Endothelial cell of umbilical vein (primary cell): ENCODE data around the gene PCP4L1. TPM values are rescaled to one million over a fixed set of nuclear protein-coding genes. Genes with fewer than 3 reads are reported as not detected.

Source experiments
- BruUV-seq: library from RNA; stranded (reverse); fragments of 400-500 nt; replicated peaks from 2 replicates; lab custom pipeline; 2021; lab: Mats Ljungman, UMichigan
- CTCF ChIA-PET: fragments of 300-600, 350-600 bp; sonication (Branson Sonifier 250); formaldehyde crosslinking; loops from one replicate; lab custom pipeline; 2021; ENCODE audit warnings: antibody characterized with exemption, inconsistent platforms; lab: Charles Lee
- POLR2A ChIA-PET: fragments of 300-600, 350-600 bp; sonication (Branson Sonifier 250); formaldehyde crosslinking; loops from one replicate; lab custom pipeline; 2021; ENCODE audit warnings: antibody characterized with exemption, inconsistent platforms; lab: Charles Lee
- DNase-seq: peaks from one replicate; pipeline ENCODE4 v3.0.0-alpha.2; 2011; ENCODE audit warnings: low read depth, low spot score
- FAIRE-seq: peaks from 2 replicates; lab custom pipeline; 2011; peaks lifted over from hg19 to GRCh38; lab: Jason Lieb, UNC
- H2AFZ ChIP-seq: 2 replicates; pipeline ENCODE4 v1.6.0; 2012; ENCODE audit warnings: low read depth, low read length, control low read depth, inconsistent platforms
- H3K27ac ChIP-seq: 2 replicates; pipeline ENCODE4 v1.5.1; 2011; ENCODE audit warnings: low read depth, mild to moderate bottlenecking, control low read depth, low read length, moderate library complexity; ENCODE audit not compliant: insufficient read depth
- H3K27me3 ChIP-seq, 2 experiments: 2 replicates each; pipeline versions ENCODE4 v1.6.0 to v1.6.1; 2011; ENCODE audit warnings: low read length in 2 of 2, mixed read lengths in 1 of 2; ENCODE audit not compliant: control insufficient read depth in 2 of 2, insufficient read depth in 2 of 2
- H3K36me3 ChIP-seq, 2 experiments: 2 replicates in 1 of 2; 3 replicates in 1 of 2; pipeline ENCODE4 v1.5.1; 2011; ENCODE audit warnings: low read length in 2 of 2, mild to moderate bottlenecking in 1 of 2, moderate library complexity in 1 of 2; ENCODE audit not compliant: control insufficient read depth in 2 of 2, insufficient read depth in 2 of 2; ENCODE audit errors: extremely low read depth in 1 of 2
- H3K4me1 ChIP-seq: 3 replicates; pipeline ENCODE4 v1.5.1; 2011; ENCODE audit warnings: mild to moderate bottlenecking, low read length; ENCODE audit not compliant: control insufficient read depth, insufficient read depth; ENCODE audit errors: extremely low read depth
- H3K4me2 ChIP-seq: 2 replicates; pipeline ENCODE4 v1.6.1; 2011; ENCODE audit warnings: low read length, control low read depth, mixed read lengths; ENCODE audit not compliant: insufficient read depth
- H3K4me3 ChIP-seq, 3 experiments: fragments of 200-600 bp in 1 of 3; sonication (generic), shearing (Covaris generic) in 1 of 3; replicated peaks in 1 of 3; 2 replicates each; pipeline ENCODE4 v1.5.1; 2011 to 2016; ENCODE audit warnings: control low read depth in 3 of 3, low read length in 3 of 3, mild to moderate bottlenecking in 2 of 3, inconsistent platforms in 1 of 3, low read depth in 1 of 3, moderate library complexity in 1 of 3; ENCODE audit not compliant: insufficient read depth in 1 of 3
- H3K79me2 ChIP-seq: 2 replicates; pipeline ENCODE4 v1.6.0; 2012; ENCODE audit warnings: low read length, inconsistent platforms; ENCODE audit not compliant: control insufficient read depth, insufficient read depth
- H3K9ac ChIP-seq: replicated peaks from 2 replicates; pipeline ENCODE3; 2011; ENCODE audit warnings: low read length, control low read depth; ENCODE audit not compliant: insufficient read depth; ENCODE audit errors: extremely low read depth
- H3K9me1 ChIP-seq: replicated peaks from 3 replicates; pipeline ENCODE4 v1.6.0; 2011; ENCODE audit warnings: mild to moderate bottlenecking, low read length; ENCODE audit not compliant: control insufficient read depth, insufficient read depth; ENCODE audit errors: extremely low read depth
- H3K9me3 ChIP-seq: replicated peaks from 2 replicates; pipeline ENCODE4 v1.5.1; 2012; ENCODE audit warnings: low read length, inconsistent platforms; ENCODE audit not compliant: control insufficient read depth, insufficient read depth
- H4K20me1 ChIP-seq: replicated peaks from 2 replicates; pipeline ENCODE3; 2011; ENCODE audit warnings: mild to moderate bottlenecking, low read length; ENCODE audit not compliant: control insufficient read depth, insufficient read depth; ENCODE audit errors: extremely low read depth
- CTCF ChIP-seq, 2 donors: IDR thresholded peaks; 1 replicate in 1 of 2; 2 replicates in 1 of 2; pipeline ENCODE4 v1.5.1; 2011; ENCODE audit warnings: low read length in 2 of 2, mild to moderate bottlenecking in 2 of 2, moderate library complexity in 2 of 2, control low read depth in 1 of 2, inconsistent platforms in 1 of 2, low read depth in 1 of 2; ENCODE audit not compliant: insufficient read depth in 1 of 2; ENCODE audit errors: extremely low read depth in 1 of 2
- MYC ChIP-seq: IDR thresholded peaks from one replicate; pipeline ENCODE4 v1.6.1; 2011; ENCODE audit warnings: mild to moderate bottlenecking, low read depth, low read length
- POLR2A ChIP-seq: IDR thresholded peaks from 2 replicates; pipeline ENCODE4 v1.6.1; 2012; ENCODE audit warnings: low read depth, mild to moderate bottlenecking, control low read depth, low read length
- POLR2AphosphoS5 ChIP-seq: IDR thresholded peaks from 2 replicates; pipeline ENCODE4 v1.6.1; 2012; ENCODE audit warnings: low read depth, mild to moderate bottlenecking, control low read depth, low read length, moderate library complexity; ENCODE audit not compliant: insufficient read depth
- dilution Hi-C: fragments of 300-500 bp; cut with MboI; formaldehyde crosslinking; loops from one replicate; pipeline ENCODE4 v1.15.0; 2019; ENCODE audit warnings: low sequenced_read_pairs; ENCODE audit not compliant: extremely low pct_ligation_motif_present
- intact Hi-C: fragments of 100-400 bp; cut with micrococcal nuclease; formaldehyde crosslinking; loops from one replicate; pipeline ENCODE4 v1.10.0; 2022
- polyA plus RNA-seq, 4 experiments: library from polyadenylated mRNA; depleted of rRNA in 3 of 4; stranded (reverse) in 3 of 4; unstranded in 1 of 4; fragments of >200 nt; gene quantifications; 2 replicates each; pipeline versions ENCODE4 v1.2.1 to v1.2.3, GENCODE V29; 2011 to 2012; ENCODE audit warnings: missing spikeins in 1 of 4
- total RNA-seq: library from RNA; stranded (reverse); gene quantifications from 2 replicates; pipeline ENCODE4 v1.2.3, GENCODE V29; 2021
- TF ChIP-seq, protein P1 (sequence below): IDR thresholded peaks from 2 replicates; pipeline ENCODE4 v1.6.1; 2011; ENCODE audit not compliant: insufficient read depth, insufficient read length

The PCP4L1 gene
- total and polyA plus RNA-seq, 2 donors (not counting 3 experiments of a cell fraction or from before 2014, with no cell fraction given), result not detected

- Histone ChIP-seq H4K20me1 (no peaks in the 10 kb centered on the region), H3K36me3 (peaks cover 10% of the 10 kb centered on the region in 2 experiments), H3K4me3 (peak within 1 kb of the TSS; percentile 43 to 83 (median 59)), H3K4me2 (peak within 1 kb of the TSS; percentile 80), H3K27me3 (no peaks in the 10 kb centered on the region), H3K9me1 (no peaks in the 10 kb centered on the region), H3K79me2 (no peaks in the 10 kb centered on the region), H3K9ac (peak within 1 kb of the TSS; percentile 71), H3K9me3 (no peaks in the 10 kb centered on the region), H2AFZ (peak within 1 kb of the TSS; percentile 79), H3K27ac (peak within 1 kb of the TSS; percentile 31), H3K4me1 (peaks cover 18% of the 10 kb centered on the region)
- DNase-seq, result peak; percentile 99
- ChIA-PET CTCF (interaction anchor here (0.6 to 6.9 kb wide), 29 partner anchors 10 to 262 kb away, joined by 3 to 156 read pairs (median 7); partner anchors contain the start of genes ADAMTS4, B4GALT3, CFAP126 and FCER1G), POLR2A (interaction anchor here (0.6 to 1.4 kb wide), 8 partner anchors 9 to 163 kb away, joined by 3 to 15 read pairs (median 4); partner anchors contain the start of genes NDUFS2 and PPOX)
- intact Hi-C loops, result loop anchor here (1.0 to 2.0 kb wide), 4 partner anchors 15 to 41 kb away; partner anchors contain the start of gene NDUFS2
- BruUV-seq, result no TSS peak
- TF ChIP-seq, protein P1, sequence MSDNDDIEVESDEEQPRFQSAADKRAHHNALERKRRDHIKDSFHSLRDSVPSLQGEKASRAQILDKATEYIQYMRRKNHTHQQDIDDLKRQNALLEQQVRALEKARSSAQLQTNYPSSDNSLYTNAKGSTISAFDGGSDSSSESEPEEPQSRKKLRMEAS, result no peak
- TF ChIP-seq POLR2AphosphoS5 (no peak), POLR2A (peak; percentile 36), CTCF (IDR thresholded peaks at IDR 0.05; ENCODE audit: extremely low read depth in 1 of 2, insufficient read depth in 1 of 2, low read depth in 1 of 2, low read length in 2 of 2) (peak; percentile 55 to 57), MYC (no peak)
- peak; percentile 100 for FAIRE-seq
- dilution Hi-C loops, result no loop called here
Measured at GRCh38 chr1:161225534-161226319, 32.8 kb upstream of the PCP4L1 start, which contains the start of gene TOMM40L. TSS of gene TOMM40L (plus strand) at chr1:161226060. CDS start at chr1:161226490, 430 bp downstream.
